OCI-LY3 (cell line): ENCODE measurements around the gene CXCL6.

Source experiments
- H2AFZ ChIP-seq: fragments of 200-600, 300-600 bp; shearing (Covaris generic); 2 replicates; pipeline ENCODE4 v1.6.0; 2014; ENCODE audit warnings: antibody characterized with exemption, low read depth, low read length
- H3K27ac ChIP-seq: fragments of 200-600, 300-600 bp; sonication (generic); 2 replicates; pipeline ENCODE4 v1.5.1; 2014; ENCODE audit warnings: mild to moderate bottlenecking, low read length, moderate library complexity, mixed read lengths
- H3K27me3 ChIP-seq: fragments of 200-600, 300-600 bp; sonication (generic); 2 replicates; pipeline ENCODE4 v1.6.1; 2014; ENCODE audit warnings: low read depth, low read length, mixed read lengths
- H3K36me3 ChIP-seq: fragments of 200-600, 300-600 bp; sonication (generic); replicated peaks from 2 replicates; pipeline ENCODE3; 2014; ENCODE audit warnings: low read depth, low read length, mixed read lengths
- H3K4me1 ChIP-seq: fragments of 300-600, 200-600 bp; sonication (generic); 2 replicates; pipeline ENCODE4 v1.6.1; 2014; ENCODE audit warnings: low read length, mixed read lengths
- H3K4me2 ChIP-seq: fragments of 200-600, 300-600 bp; sonication (generic); 2 replicates; pipeline ENCODE4 v1.6.1; 2014; ENCODE audit warnings: low read length, mixed read lengths
- H3K4me3 ChIP-seq: fragments of 300-600, 200-600 bp; sonication (generic); 2 replicates; pipeline ENCODE4 v1.5.1; 2014; ENCODE audit warnings: antibody characterized with exemption, mild to moderate bottlenecking, low read length, moderate library complexity
- H3K79me2 ChIP-seq: fragments of 300-600, 200-600 bp; shearing (Covaris generic); 2 replicates; pipeline ENCODE4 v1.6.1; 2014; ENCODE audit warnings: mild to moderate bottlenecking, low read length, mixed read lengths
- H3K9ac ChIP-seq: fragments of 300-600, 200-600 bp; shearing (Covaris generic); 2 replicates; pipeline ENCODE4 v1.6.0; 2014; ENCODE audit warnings: mild to moderate bottlenecking, low read length, moderate library complexity
- H3K9me3 ChIP-seq: fragments of 200-600, 300-600 bp; shearing (Covaris generic); 2 replicates; pipeline ENCODE4 v1.6.1; 2014; ENCODE audit warnings: low read length, mixed read lengths; ENCODE audit not compliant: insufficient read depth
- H4K20me1 ChIP-seq: fragments of 200-600, 300-600 bp; sonication (generic); 2 replicates; pipeline ENCODE4 v1.6.1; 2016; ENCODE audit warnings: low read length, mixed read lengths; ENCODE audit not compliant: insufficient read depth
- EZH2phosphoT487 ChIP-seq: fragments of 200-600 bp; shearing (Covaris generic); IDR thresholded peaks from 2 replicates; pipeline ENCODE4 v1.6.1; 2018; ENCODE audit warnings: antibody characterized with exemption, mixed run types, low read depth
- TF ChIP-seq, protein P1 (sequence below): fragments of 200-600, 300-600 bp; sonication (generic); IDR thresholded peaks from 2 replicates; pipeline ENCODE4 v1.5.1; 2014; ENCODE audit warnings: antibody characterized with exemption, low read length, low read depth

Gene CXCL6

DNA sequence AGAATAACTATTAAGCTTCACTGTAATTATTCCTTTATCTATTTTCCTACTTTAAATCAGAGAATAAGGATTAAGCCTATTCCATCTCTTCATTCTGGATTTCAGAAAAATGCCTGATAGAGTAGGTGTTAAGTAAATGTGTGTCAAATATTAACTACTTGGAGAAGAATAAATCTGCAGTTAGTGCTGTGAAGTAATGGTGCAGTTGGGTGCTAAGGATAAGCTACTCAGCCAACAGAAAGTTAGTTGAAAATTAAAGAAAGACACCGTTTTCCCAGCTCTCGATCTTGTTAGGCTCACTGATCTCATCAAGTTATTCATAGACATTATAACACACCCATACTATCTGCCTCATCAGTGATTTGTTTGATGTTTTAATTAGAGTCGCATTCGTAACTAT is 23.7 kb downstream of the CXCL6 start:
- Histone ChIP-seq H3K9me3 (no peaks in the 10 kb centered on the region), H3K36me3 (no peaks in the 10 kb centered on the region), H4K20me1 (no peaks in the 10 kb centered on the region), H3K27me3 (no peaks in the 10 kb centered on the region), H2AFZ (no peak overlapping the region), H3K4me3 (no peak overlapping the region), H3K4me1 (no peaks in the 10 kb centered on the region), H3K27ac (no peak overlapping the region), H3K9ac (no peak overlapping the region), H3K79me2 (no peaks in the 10 kb centered on the region), H3K4me2 (no peak overlapping the region)
- no peak for TF ChIP-seq EZH2phosphoT487
- TF ChIP-seq, protein P1, sequence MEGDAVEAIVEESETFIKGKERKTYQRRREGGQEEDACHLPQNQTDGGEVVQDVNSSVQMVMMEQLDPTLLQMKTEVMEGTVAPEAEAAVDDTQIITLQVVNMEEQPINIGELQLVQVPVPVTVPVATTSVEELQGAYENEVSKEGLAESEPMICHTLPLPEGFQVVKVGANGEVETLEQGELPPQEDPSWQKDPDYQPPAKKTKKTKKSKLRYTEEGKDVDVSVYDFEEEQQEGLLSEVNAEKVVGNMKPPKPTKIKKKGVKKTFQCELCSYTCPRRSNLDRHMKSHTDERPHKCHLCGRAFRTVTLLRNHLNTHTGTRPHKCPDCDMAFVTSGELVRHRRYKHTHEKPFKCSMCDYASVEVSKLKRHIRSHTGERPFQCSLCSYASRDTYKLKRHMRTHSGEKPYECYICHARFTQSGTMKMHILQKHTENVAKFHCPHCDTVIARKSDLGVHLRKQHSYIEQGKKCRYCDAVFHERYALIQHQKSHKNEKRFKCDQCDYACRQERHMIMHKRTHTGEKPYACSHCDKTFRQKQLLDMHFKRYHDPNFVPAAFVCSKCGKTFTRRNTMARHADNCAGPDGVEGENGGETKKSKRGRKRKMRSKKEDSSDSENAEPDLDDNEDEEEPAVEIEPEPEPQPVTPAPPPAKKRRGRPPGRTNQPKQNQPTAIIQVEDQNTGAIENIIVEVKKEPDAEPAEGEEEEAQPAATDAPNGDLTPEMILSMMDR: no peak

DNA sequence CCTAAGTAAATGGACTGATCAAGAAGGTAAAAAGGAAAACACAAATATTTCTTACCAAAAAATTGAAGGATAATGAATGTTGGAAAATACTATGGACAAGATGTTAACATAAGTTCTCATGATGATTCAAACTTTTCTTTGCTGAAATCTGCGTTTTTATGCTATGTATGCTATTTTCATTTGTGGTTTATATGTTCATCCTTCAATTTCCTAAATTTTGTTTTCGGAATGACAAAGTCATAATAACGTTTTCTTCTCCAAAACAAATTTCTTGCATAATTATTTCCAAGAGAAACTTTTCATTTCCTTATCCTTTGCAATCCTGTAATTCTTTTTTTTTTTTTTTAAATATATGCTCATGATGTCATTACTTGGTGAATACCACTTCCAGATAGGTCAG is 24.4 kb downstream of the CXCL6 start:
- H4K20me1 ChIP-seq: no peaks in the 10 kb centered on the region
- H3K27me3 ChIP-seq: no peaks in the 10 kb centered on the region; the same call in 1 of the 2 replicates
- TF ChIP-seq EZH2phosphoT487: no peak
- TF ChIP-seq, protein P1: no peak
- no peaks in the 10 kb centered on the region for H3K79me2 ChIP-seq
- H3K4me1 ChIP-seq: no peaks in the 10 kb centered on the region
- H3K27ac ChIP-seq: no peak overlapping the region
- H2AFZ ChIP-seq: no peak overlapping the region
- H3K36me3 ChIP-seq: no peaks in the 10 kb centered on the region
- no peaks in the 10 kb centered on the region for H3K9me3 ChIP-seq
- no peak overlapping the region for H3K4me3 ChIP-seq
- no peak overlapping the region for H3K9ac ChIP-seq
- no peak overlapping the region for H3K4me2 ChIP-seq

DNA sequence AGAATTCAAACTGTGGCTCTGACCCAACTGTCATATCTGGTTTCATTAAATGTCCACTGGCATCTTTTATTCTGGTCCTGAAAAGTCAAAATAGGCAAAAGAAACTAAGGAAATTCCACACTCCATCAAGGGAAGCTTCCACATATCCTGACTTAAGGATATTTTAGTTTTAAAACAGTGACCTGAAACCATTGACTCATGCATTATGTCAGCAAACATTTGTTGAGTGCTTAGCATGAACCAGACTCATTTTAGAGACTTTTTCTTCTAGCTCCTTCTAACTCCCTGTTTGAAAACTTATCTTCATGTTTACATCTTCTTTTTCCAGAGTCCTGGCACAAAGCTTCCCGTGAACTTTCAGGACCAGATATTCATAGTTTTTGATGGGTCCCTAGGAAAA is 25.8 kb downstream of the CXCL6 start:
- H3K9ac ChIP-seq: no peak overlapping the region
- no peaks in the 10 kb centered on the region for H3K36me3 ChIP-seq
- no peaks in the 10 kb centered on the region for H3K9me3 ChIP-seq
- H2AFZ ChIP-seq: no peak overlapping the region
- TF ChIP-seq, protein P1: no peak
- no peak for TF ChIP-seq EZH2phosphoT487
- H3K27me3 ChIP-seq: peaks cover 5% of the 10 kb centered on the region; the same call in 1 of the 2 replicates
- H3K4me2 ChIP-seq: no peak overlapping the region
- no peak overlapping the region for H3K27ac ChIP-seq
- H4K20me1 ChIP-seq: no peaks in the 10 kb centered on the region
- H3K4me3 ChIP-seq: no peak overlapping the region
- H3K4me1 ChIP-seq: no peaks in the 10 kb centered on the region
- no peaks in the 10 kb centered on the region for H3K79me2 ChIP-seq

DNA sequence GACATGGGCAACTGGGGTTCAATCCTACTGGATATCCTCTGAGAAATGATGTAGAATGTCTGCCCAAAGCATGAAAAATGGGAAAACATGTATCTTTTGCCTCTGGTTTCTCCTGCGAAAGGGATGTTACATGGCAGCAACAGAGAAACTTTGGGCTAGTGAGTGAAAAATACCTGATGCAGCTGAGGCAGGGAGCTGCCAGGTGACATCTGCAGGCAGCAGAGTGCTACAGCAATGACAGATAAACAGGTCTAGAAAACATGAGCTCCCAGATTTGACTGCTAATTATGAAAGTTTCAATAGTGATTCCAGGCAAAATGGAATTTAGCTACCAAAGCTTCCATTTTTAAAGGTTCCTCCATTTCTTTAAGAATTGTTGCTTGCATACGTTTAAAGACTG is 27.9 kb downstream of the CXCL6 start:
- Histone ChIP-seq H3K36me3 (no peaks in the 10 kb centered on the region), H3K79me2 (no peaks in the 10 kb centered on the region), H3K9ac (no peak overlapping the region), H3K27ac (no peak overlapping the region), H4K20me1 (no peaks in the 10 kb centered on the region), H3K9me3 (no peaks in the 10 kb centered on the region), H3K4me2 (no peak overlapping the region), H3K27me3 (peaks cover 5% of the 10 kb centered on the region; the same call in 1 of the 2 replicates), H2AFZ (no peak overlapping the region), H3K4me1 (no peaks in the 10 kb centered on the region), H3K4me3 (no peak overlapping the region)
- TF ChIP-seq, protein P1: peak; percentile 56
- TF ChIP-seq EZH2phosphoT487: no peak
